Measurements from ENCODE around the gene DUT.

The DUT gene

GRCh38 chr15:48307586-48307985 lies 23.6 kb upstream of the DUT start:
- Histone ChIP-seq H3K9ac (ENCODE audit: low read length) (no peak overlapping the region), H4K20me1 (ENCODE audit: insufficient read depth, low read length) (no peaks in the 10 kb centered on the region), H3K79me2 (ENCODE audit: low read length) (no peaks in the 10 kb centered on the region), H3K36me3 (replicated peaks; ENCODE audit: insufficient read depth, low read length) (no peaks in the 10 kb centered on the region), H3K9me2 (replicated peaks; ENCODE audit: insufficient read depth, low read length) (no peaks in the 10 kb centered on the region), H3F3A (ENCODE audit: insufficient read depth, low read length) (no peaks in the 10 kb centered on the region), H3K9me3 (replicated peaks; ENCODE audit: insufficient read depth, low read length) (no peaks in the 10 kb centered on the region), H3K4me3 (ENCODE audit: low read length) (no peak overlapping the region), H2AFZ (ENCODE audit: low read length) (no peak overlapping the region), H3K4me1 (ENCODE audit: low read length) (no peaks in the 10 kb centered on the region), H3K27ac (ENCODE audit: low read length) (no peak overlapping the region), H3K4me2 (ENCODE audit: low read depth, low read length) (no peak overlapping the region), H3K27me3 (replicated peaks; ENCODE audit: insufficient read depth, low read length) (no peaks in the 10 kb centered on the region)
- DNase-seq: no peak
- TF ChIP-seq EZH2 (optimal IDR thresholded peaks at IDR 0.05; ENCODE audit: low read depth, low read length) (no peak), EZH2phosphoT487 (IDR thresholded peaks at IDR 0.05; ENCODE audit: low read length) (no peak)
- TF ChIP-seq, protein P1, sequence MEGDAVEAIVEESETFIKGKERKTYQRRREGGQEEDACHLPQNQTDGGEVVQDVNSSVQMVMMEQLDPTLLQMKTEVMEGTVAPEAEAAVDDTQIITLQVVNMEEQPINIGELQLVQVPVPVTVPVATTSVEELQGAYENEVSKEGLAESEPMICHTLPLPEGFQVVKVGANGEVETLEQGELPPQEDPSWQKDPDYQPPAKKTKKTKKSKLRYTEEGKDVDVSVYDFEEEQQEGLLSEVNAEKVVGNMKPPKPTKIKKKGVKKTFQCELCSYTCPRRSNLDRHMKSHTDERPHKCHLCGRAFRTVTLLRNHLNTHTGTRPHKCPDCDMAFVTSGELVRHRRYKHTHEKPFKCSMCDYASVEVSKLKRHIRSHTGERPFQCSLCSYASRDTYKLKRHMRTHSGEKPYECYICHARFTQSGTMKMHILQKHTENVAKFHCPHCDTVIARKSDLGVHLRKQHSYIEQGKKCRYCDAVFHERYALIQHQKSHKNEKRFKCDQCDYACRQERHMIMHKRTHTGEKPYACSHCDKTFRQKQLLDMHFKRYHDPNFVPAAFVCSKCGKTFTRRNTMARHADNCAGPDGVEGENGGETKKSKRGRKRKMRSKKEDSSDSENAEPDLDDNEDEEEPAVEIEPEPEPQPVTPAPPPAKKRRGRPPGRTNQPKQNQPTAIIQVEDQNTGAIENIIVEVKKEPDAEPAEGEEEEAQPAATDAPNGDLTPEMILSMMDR (IDR thresholded peaks at IDR 0.05; ENCODE audit: low read length): no peak

GRCh38 chr15:48309740-48310139 lies 21.5 kb upstream of the DUT start:
- no peak for DNase-seq
- Histone ChIP-seq H3K27me3 (replicated peaks; ENCODE audit: insufficient read depth, low read length) (no peaks in the 10 kb centered on the region), H3K36me3 (replicated peaks; ENCODE audit: insufficient read depth, low read length) (no peaks in the 10 kb centered on the region), H3K9me3 (replicated peaks; ENCODE audit: insufficient read depth, low read length) (no peaks in the 10 kb centered on the region), H3K4me1 (ENCODE audit: low read length) (no peaks in the 10 kb centered on the region), H3K27ac (ENCODE audit: low read length) (no peak overlapping the region), H3F3A (ENCODE audit: insufficient read depth, low read length) (no peaks in the 10 kb centered on the region), H3K9ac (ENCODE audit: low read length) (no peak overlapping the region), H3K4me2 (ENCODE audit: low read depth, low read length) (no peak overlapping the region), H3K4me3 (ENCODE audit: low read length) (no peak overlapping the region), H4K20me1 (ENCODE audit: insufficient read depth, low read length) (no peaks in the 10 kb centered on the region), H3K79me2 (ENCODE audit: low read length) (no peaks in the 10 kb centered on the region), H3K9me2 (replicated peaks; ENCODE audit: insufficient read depth, low read length) (no peaks in the 10 kb centered on the region), H2AFZ (ENCODE audit: low read length) (no peak overlapping the region)
- TF ChIP-seq EZH2 (optimal IDR thresholded peaks at IDR 0.05; ENCODE audit: low read depth, low read length) (no peak), EZH2phosphoT487 (IDR thresholded peaks at IDR 0.05; ENCODE audit: low read length) (no peak)
- TF ChIP-seq, protein P1 (IDR thresholded peaks at IDR 0.05; ENCODE audit: low read length): no peak

- no peak for DNase-seq
- no peaks in the 10 kb centered on the region for H3K79me2 ChIP-seq (ENCODE audit: low read length)
- no peaks in the 10 kb centered on the region for H3K27me3 ChIP-seq (replicated peaks; ENCODE audit: insufficient read depth, low read length)
- no peaks in the 10 kb centered on the region for H3K36me3 ChIP-seq (replicated peaks; ENCODE audit: insufficient read depth, low read length)
- no peaks in the 10 kb centered on the region for H3K4me1 ChIP-seq (ENCODE audit: low read length)
- no peak overlapping the region for H3K4me2 ChIP-seq (ENCODE audit: low read depth, low read length)
- H3K9ac ChIP-seq (ENCODE audit: low read length): no peak overlapping the region
- no peaks in the 10 kb centered on the region for H3K9me3 ChIP-seq (replicated peaks; ENCODE audit: insufficient read depth, low read length)
- TF ChIP-seq EZH2 (optimal IDR thresholded peaks at IDR 0.05; ENCODE audit: low read depth, low read length) (no peak), EZH2phosphoT487 (IDR thresholded peaks at IDR 0.05; ENCODE audit: low read length) (no peak)
- TF ChIP-seq, protein P1 (IDR thresholded peaks at IDR 0.05; ENCODE audit: low read length): no peak
- no peaks in the 10 kb centered on the region for H3K9me2 ChIP-seq (replicated peaks; ENCODE audit: insufficient read depth, low read length)
- H4K20me1 ChIP-seq (ENCODE audit: insufficient read depth, low read length): no peaks in the 10 kb centered on the region
- H3K27ac ChIP-seq (ENCODE audit: low read length): no peak overlapping the region
- no peak overlapping the region for H2AFZ ChIP-seq (ENCODE audit: low read length)
- H3F3A ChIP-seq (ENCODE audit: insufficient read depth, low read length): no peaks in the 10 kb centered on the region
- H3K4me3 ChIP-seq (ENCODE audit: low read length): no peak overlapping the region
Observed at GRCh38 chr15:48313216-48313615, 18.0 kb upstream of the DUT start.
